ENCODE results near the gene ATP1B4. TPM values are rescaled to one million over a fixed set of nuclear protein-coding genes. Genes with fewer than 3 reads are reported as not detected.
A peak's percentile ranks its signal among the peaks of the same experiment; 100 is the strongest.

Gene ATP1B4
- total and polyA plus RNA-seq, 9 of the 15 experiments (the other 6 are each of a cell fraction or from before 2014, with no cell fraction given): 0.04 to 0.18 TPM; not detected in 7

DNA sequence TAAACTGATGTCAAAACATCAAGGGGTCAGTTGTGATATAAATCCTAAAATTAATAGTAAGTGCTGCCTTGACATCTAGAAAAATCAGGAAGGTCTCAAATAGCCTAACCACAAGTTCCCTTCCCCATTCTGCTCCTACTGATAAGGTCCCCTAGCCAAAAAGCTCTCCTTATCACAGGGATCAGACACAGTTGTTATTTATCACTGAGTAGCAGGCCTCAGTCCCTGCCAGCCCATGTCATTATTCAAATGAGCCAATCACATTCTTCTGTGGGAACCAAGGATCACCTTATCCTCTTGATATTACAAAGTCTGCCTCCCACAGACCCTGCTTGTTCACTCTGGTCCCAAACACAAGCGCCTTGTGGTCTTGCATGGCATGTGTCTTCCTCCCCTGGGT, 27.3 kb upstream of the ATP1B4 start (continued):
- peak; percentile 74; the same call in 1 of the 2 replicates for TF ChIP-seq ZNF589 (CRISPR knock-in tag; IDR thresholded peaks at IDR 0.05; ENCODE audit: low read depth)
- TF ChIP-seq ZBTB5 (IDR thresholded peaks at IDR 0.05): no peak
- TF ChIP-seq ELF1 (tag; IDR thresholded peaks at IDR 0.05): peak; percentile 31; the same call in 1 of the 2 replicates
- 0 out of 2 replicates have a peak, but pooled peaks have one; percentile 5 for TF ChIP-seq MAFG (tag; conservative IDR thresholded peaks at IDR 0.05)
- no peak for TF ChIP-seq PHTF2 (CRISPR knock-in tag; IDR thresholded peaks at IDR 0.05)
- TF ChIP-seq GATAD2B (IDR thresholded peaks at IDR 0.05; ENCODE audit: borderline replicate concordance): no peak
- TF ChIP-seq NCOA6 (IDR thresholded peaks at IDR 0.05): no peak
- no peak for TF ChIP-seq SMAD2 (IDR thresholded peaks at IDR 0.05; ENCODE audit: low read depth, low read length)
- TF ChIP-seq NEUROD1 (IDR thresholded peaks at IDR 0.05; ENCODE audit: borderline replicate concordance, low read depth, low read length, partially characterized antibody): peak; percentile 66
- TF ChIP-seq ZKSCAN3 (CRISPR knock-in tag; IDR thresholded peaks at IDR 0.05): no peak
- no peak for TF ChIP-seq CEBPG (CRISPR knock-in tag; IDR thresholded peaks at IDR 0.05)
- TF ChIP-seq CEBPG (tag; conservative IDR thresholded peaks at IDR 0.05 in 1 of 2, IDR thresholded peaks at IDR 0.05 in 1 of 2): no peak
- TF ChIP-seq, protein P1, sequence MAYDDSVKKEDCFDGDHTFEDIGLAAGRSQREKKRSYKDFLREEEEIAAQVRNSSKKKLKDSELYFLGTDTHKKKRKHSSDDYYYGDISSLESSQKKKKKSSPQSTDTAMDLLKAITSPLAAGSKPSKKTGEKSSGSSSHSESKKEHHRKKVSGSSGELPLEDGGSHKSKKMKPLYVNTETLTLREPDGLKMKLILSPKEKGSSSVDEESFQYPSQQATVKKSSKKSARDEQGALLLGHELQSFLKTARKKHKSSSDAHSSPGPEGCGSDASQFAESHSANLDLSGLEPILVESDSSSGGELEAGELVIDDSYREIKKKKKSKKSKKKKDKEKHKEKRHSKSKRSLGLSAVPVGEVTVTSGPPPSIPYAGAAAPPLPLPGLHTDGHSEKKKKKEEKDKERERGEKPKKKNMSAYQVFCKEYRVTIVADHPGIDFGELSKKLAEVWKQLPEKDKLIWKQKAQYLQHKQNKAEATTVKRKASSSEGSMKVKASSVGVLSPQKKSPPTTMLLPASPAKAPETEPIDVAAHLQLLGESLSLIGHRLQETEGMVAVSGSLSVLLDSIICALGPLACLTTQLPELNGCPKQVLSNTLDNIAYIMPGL (CRISPR knock-in tag; IDR thresholded peaks at IDR 0.05): no peak
- no peak for TF ChIP-seq ZNF274 (IDR thresholded peaks at IDR 0.05; ENCODE audit: borderline replicate concordance, low read depth, low read length)
- TF ChIP-seq SPI1 (IDR thresholded peaks at IDR 0.05; ENCODE audit: borderline replicate concordance, low read depth, low read length): peak; percentile 54; the same call in 1 of the 2 replicates
- no peak for TF ChIP-seq ELF2 (CRISPR knock-in tag; IDR thresholded peaks at IDR 0.05)
- TF ChIP-seq JUND (IDR thresholded peaks at IDR 0.05; ENCODE audit: borderline replicate concordance, low read depth, low read length): peak; percentile 62; the same call in 1 of the 2 replicates
- TF ChIP-seq JUND (tag; IDR thresholded peaks at IDR 0.05; ENCODE audit: borderline replicate concordance, low read depth, low read length): peak; percentile 6; the same call in 1 of the 3 replicates
- 0 out of 2 replicates have a peak, but pooled peaks have one; percentile 26 for TF ChIP-seq ZKSCAN1 (IDR thresholded peaks at IDR 0.05; ENCODE audit: low read depth, low read length)
- peak; percentile 85 for TF ChIP-seq ZNF584 (CRISPR knock-in tag; IDR thresholded peaks at IDR 0.05; ENCODE audit: low read depth)
- TF ChIP-seq GABPB1 (CRISPR knock-in tag; IDR thresholded peaks at IDR 0.05): no peak
- peak; percentile 98 for TF ChIP-seq TAL1 (IDR thresholded peaks at IDR 0.05)
- TF ChIP-seq, protein P2, sequence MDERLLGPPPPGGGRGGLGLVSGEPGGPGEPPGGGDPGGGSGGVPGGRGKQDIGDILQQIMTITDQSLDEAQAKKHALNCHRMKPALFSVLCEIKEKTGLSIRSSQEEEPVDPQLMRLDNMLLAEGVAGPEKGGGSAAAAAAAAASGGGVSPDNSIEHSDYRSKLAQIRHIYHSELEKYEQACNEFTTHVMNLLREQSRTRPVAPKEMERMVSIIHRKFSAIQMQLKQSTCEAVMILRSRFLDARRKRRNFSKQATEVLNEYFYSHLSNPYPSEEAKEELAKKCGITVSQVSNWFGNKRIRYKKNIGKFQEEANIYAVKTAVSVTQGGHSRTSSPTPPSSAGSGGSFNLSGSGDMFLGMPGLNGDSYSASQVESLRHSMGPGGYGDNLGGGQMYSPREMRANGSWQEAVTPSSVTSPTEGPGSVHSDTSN (CRISPR knock-in tag; IDR thresholded peaks at IDR 0.05; ENCODE audit: low read depth): no peak
- TF ChIP-seq, protein P2 (tag; conservative IDR thresholded peaks at IDR 0.05; ENCODE audit: low read depth): peak; percentile 84
- no peak for TF ChIP-seq POLR2A (conservative IDR thresholded peaks at IDR 0.05)
- peak; percentile 73; the same call in 1 of the 2 replicates for TF ChIP-seq SMAD3 (CRISPR knock-in tag; conservative IDR thresholded peaks at IDR 0.05)
